ENCODE results near the gene GPR180.

GRCh38 chr13:94595001-94595949 is 6.4 kb upstream of the GPR180 start:
- TF ChIP-seq CTCF (IDR thresholded peaks at IDR 0.05) (no peak), POLR2A (IDR thresholded peaks at IDR 0.05) (no peak)

All from adrenal gland (tissue), 5 donors.